Measurements from ENCODE around the gene CLPX. TPM values are rescaled to one million over a fixed set of nuclear protein-coding genes. Genes with fewer than 3 reads are reported as not detected.

CLPX gene
- total and polyA plus RNA-seq, 9 of the 15 experiments (the other 6 are each of a cell fraction or from before 2014, with no cell fraction given) = 11.2 to 83.3 (median 51.3) TPM

GRCh38 chr15:65217526-65218482 lies 32.7 kb upstream of the CLPX start (continued):
- TF ChIP-seq GTF2E2 (tag; IDR thresholded peaks at IDR 0.05) = no peak
- no peak for TF ChIP-seq ELF4 (CRISPR knock-in tag; IDR thresholded peaks at IDR 0.05)
- no peak for TF ChIP-seq IRF2 (CRISPR knock-in tag; IDR thresholded peaks at IDR 0.05)
- peak in 1 of 2 experiments; percentile 42; a peak in 1 of 4 replicates for TF ChIP-seq ZNF639 (CRISPR knock-in tag; conservative IDR thresholded peaks at IDR 0.05 in 1 of 2, IDR thresholded peaks at IDR 0.05 in 1 of 2)
- TF ChIP-seq U2AF1 (optimal IDR thresholded peaks at IDR 0.05; ENCODE audit: low read depth, low read length) = no peak
- TF ChIP-seq POLR2B (IDR thresholded peaks at IDR 0.05; ENCODE audit: low read depth, partially characterized antibody) = peak; percentile 17
- no peak for TF ChIP-seq ATF2 (CRISPR knock-in tag; IDR thresholded peaks at IDR 0.05)
- no peak for TF ChIP-seq DLX4 (CRISPR knock-in tag; IDR thresholded peaks at IDR 0.05)
- no peak for TF ChIP-seq ERF (CRISPR knock-in tag; IDR thresholded peaks at IDR 0.05)
- no peak for TF ChIP-seq TAF1 (IDR thresholded peaks at IDR 0.05; ENCODE audit: control insufficient read depth, extremely low read depth, insufficient read depth, low read length, severe bottlenecking)
- TF ChIP-seq NBN (IDR thresholded peaks at IDR 0.05; ENCODE audit: low read depth) = no peak
- TF ChIP-seq, protein P1, sequence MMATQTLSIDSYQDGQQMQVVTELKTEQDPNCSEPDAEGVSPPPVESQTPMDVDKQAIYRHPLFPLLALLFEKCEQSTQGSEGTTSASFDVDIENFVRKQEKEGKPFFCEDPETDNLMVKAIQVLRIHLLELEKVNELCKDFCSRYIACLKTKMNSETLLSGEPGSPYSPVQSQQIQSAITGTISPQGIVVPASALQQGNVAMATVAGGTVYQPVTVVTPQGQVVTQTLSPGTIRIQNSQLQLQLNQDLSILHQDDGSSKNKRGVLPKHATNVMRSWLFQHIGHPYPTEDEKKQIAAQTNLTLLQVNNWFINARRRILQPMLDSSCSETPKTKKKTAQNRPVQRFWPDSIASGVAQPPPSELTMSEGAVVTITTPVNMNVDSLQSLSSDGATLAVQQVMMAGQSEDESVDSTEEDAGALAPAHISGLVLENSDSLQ (IDR thresholded peaks at IDR 0.05) = 0 out of 2 replicates have a peak, but pooled peaks have one; percentile 14
- TF ChIP-seq SIRT6 (IDR thresholded peaks at IDR 0.05; ENCODE audit: low read depth, low read length) = no peak
- no peak for TF ChIP-seq ZNF124 (CRISPR knock-in tag; IDR thresholded peaks at IDR 0.05)
- 0 out of 2 replicates have a peak, but pooled peaks have one; percentile 9 for TF ChIP-seq JUND (IDR thresholded peaks at IDR 0.05; ENCODE audit: borderline replicate concordance, low read depth, low read length)
- TF ChIP-seq JUND (tag; IDR thresholded peaks at IDR 0.05; ENCODE audit: borderline replicate concordance, low read depth, low read length) = peak; percentile 85; the same call in 2 of the 3 replicates
- TF ChIP-seq ZBTB2 (IDR thresholded peaks at IDR 0.05) = no peak
- no peak for TF ChIP-seq ZNF165 (CRISPR knock-in tag; IDR thresholded peaks at IDR 0.05; ENCODE audit: borderline replicate concordance)
- TF ChIP-seq NR4A1 (CRISPR knock-in tag; IDR thresholded peaks at IDR 0.05) = no peak
- TF ChIP-seq NR4A1 (tag; IDR thresholded peaks at IDR 0.05) = peak; percentile 90
- TF ChIP-seq ELF2 (CRISPR knock-in tag; IDR thresholded peaks at IDR 0.05) = no peak
- TF ChIP-seq ZC3H11A (IDR thresholded peaks at IDR 0.05; ENCODE audit: low read depth, low read length) = no peak

All from K562 (cell line).